ENCODE results near the gene CAP1.

CAP1 gene

DNA sequence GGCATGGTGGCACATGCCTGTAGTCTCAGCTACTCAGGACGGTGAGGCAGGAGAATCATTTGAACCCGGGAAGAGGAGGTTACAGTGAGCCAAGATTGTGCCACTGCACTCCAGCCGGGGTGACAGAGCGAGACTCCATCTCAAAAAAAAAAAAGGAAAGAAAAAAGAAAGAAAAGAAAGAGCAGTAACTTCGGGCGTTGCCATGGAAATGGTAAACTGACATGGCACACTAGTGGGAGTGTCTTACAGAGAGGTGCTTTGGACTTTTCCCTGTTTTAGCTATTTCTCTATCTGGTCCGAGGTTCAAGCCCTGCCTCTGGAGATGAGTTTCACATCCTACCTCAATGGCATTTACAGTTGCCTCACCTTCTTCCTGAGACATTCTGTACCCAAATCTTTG lies 79.6 kb downstream of the CAP1 start:
- TF ChIP-seq, protein P1, sequence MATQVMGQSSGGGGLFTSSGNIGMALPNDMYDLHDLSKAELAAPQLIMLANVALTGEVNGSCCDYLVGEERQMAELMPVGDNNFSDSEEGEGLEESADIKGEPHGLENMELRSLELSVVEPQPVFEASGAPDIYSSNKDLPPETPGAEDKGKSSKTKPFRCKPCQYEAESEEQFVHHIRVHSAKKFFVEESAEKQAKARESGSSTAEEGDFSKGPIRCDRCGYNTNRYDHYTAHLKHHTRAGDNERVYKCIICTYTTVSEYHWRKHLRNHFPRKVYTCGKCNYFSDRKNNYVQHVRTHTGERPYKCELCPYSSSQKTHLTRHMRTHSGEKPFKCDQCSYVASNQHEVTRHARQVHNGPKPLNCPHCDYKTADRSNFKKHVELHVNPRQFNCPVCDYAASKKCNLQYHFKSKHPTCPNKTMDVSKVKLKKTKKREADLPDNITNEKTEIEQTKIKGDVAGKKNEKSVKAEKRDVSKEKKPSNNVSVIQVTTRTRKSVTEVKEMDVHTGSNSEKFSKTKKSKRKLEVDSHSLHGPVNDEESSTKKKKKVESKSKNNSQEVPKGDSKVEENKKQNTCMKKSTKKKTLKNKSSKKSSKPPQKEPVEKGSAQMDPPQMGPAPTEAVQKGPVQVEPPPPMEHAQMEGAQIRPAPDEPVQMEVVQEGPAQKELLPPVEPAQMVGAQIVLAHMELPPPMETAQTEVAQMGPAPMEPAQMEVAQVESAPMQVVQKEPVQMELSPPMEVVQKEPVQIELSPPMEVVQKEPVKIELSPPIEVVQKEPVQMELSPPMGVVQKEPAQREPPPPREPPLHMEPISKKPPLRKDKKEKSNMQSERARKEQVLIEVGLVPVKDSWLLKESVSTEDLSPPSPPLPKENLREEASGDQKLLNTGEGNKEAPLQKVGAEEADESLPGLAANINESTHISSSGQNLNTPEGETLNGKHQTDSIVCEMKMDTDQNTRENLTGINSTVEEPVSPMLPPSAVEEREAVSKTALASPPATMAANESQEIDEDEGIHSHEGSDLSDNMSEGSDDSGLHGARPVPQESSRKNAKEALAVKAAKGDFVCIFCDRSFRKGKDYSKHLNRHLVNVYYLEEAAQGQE (IDR thresholded peaks at IDR 0.05; ENCODE audit: low read depth) = no peak
- no peak for TF ChIP-seq EP300 (IDR thresholded peaks at IDR 0.05; ENCODE audit: borderline replicate concordance)
- no peak for TF ChIP-seq NFIC (IDR thresholded peaks at IDR 0.05)
- TF ChIP-seq, protein P2, sequence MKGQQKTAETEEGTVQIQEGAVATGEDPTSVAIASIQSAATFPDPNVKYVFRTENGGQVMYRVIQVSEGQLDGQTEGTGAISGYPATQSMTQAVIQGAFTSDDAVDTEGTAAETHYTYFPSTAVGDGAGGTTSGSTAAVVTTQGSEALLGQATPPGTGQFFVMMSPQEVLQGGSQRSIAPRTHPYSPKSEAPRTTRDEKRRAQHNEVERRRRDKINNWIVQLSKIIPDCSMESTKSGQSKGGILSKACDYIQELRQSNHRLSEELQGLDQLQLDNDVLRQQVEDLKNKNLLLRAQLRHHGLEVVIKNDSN (IDR thresholded peaks at IDR 0.05) = no peak
- TF ChIP-seq CEBPB (IDR thresholded peaks at IDR 0.05) = no peak
- no peak for TF ChIP-seq ZBTB7A (IDR thresholded peaks at IDR 0.05; ENCODE audit: low read depth)
- TF ChIP-seq CREB1 (IDR thresholded peaks at IDR 0.05; ENCODE audit: low read depth) = no peak
- TF ChIP-seq RAD21 (IDR thresholded peaks at IDR 0.05; ENCODE audit: low read depth) = no peak

Data from Ishikawa (cell line).